GM12878 (cell line): Measurements from ENCODE around the gene GPC5.

Experiments used
- NFYB ChIP-seq: IDR thresholded peaks from 2 replicates; pipeline ENCODE4 v1.6.1; 2011; ENCODE audit warnings: low read depth, mild to moderate bottlenecking, low read length, improper control_type of control experiment, moderate library complexity; ENCODE audit not compliant: insufficient read depth
- POLR2A ChIP-seq: IDR thresholded peaks from 2 replicates; pipeline ENCODE4 v1.6.1; 2011; ENCODE audit warnings: low read depth, mild to moderate bottlenecking, low read length
- POLR2AphosphoS2 ChIP-seq: IDR thresholded peaks from 2 replicates; pipeline ENCODE4 v1.6.1; 2011; ENCODE audit warnings: low read depth, mild to moderate bottlenecking, low read length, improper control_type of control experiment, moderate library complexity
- ZBTB33 ChIP-seq: fragments of 450-650 bp; IDR thresholded peaks from 2 replicates; pipeline ENCODE4 v1.6.1; 2017; ENCODE audit warnings: mild to moderate bottlenecking

DNA sequence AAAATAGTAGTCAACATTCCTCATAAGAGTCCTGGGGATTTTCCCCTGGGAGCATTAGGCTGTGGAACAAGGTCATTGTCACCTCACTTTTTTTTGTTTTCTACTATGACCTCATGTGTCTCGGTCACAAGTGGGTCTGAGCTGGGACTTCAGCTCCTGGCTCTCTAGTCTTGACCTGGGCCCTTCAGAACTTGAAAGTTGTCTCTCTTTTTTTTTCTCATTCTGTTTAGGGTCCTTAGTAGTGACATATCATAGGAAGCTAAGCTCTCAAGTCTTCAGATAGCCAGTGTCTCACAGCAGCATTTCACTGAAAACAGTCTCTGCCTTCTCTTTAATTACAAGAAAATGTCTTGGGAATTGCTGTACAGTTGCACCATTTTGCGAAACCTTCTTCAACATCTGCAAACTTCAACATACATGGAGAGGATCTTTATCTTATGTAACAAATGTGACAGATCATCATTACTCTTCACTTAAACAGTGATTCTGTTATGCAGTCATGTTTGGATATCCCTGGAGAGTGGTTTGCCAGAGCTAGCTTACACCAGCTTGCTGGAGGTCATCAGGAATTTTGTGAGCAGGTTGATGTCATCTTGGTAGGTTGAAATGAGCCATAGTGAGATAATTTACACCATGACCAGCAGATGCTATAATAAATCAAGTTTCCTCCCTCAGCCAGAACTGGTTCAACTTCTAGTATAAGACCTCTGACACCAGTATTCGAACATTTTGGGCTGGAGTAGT lies 131.5 kb downstream of the GPC5 start:
- no peak for TF ChIP-seq POLR2AphosphoS2
- TF ChIP-seq NFYB: no peak
- no peak for TF ChIP-seq ZBTB33
- no peak for TF ChIP-seq POLR2A
